Measurements from ENCODE around the gene GUK1. TPM values are rescaled to one million over a fixed set of nuclear protein-coding genes. Genes with fewer than 3 reads are reported as not detected.

GUK1 gene
- polyA plus RNA-seq, 3 donors = 262 to 391 (median 316) TPM

GRCh38 chr1:228156515-228156881 lies 16.4 kb downstream of the GUK1 start:
- Histone ChIP-seq H3K4me1 (ENCODE audit: control insufficient read depth in 1 of 2, insufficient read depth in 2 of 2, low read length in 2 of 2) (no peaks in the 10 kb centered on the region), H3K36me3 (replicated peaks in 1 of 2; ENCODE audit: control insufficient read depth in 1 of 2, insufficient read depth in 2 of 2, low read length in 2 of 2) (no peaks in the 10 kb centered on the region), H3K4me2 (replicated peaks; ENCODE audit: extremely low read depth, low read length, poor library complexity, severe bottlenecking) (no peak overlapping the region), H3K9ac (ENCODE audit: insufficient read depth, low read length, poor library complexity, severe bottlenecking) (no peak overlapping the region), H4K20me1 (ENCODE audit: insufficient read depth, low read length) (no peaks in the 10 kb centered on the region), H3K9me3 (replicated peaks in 1 of 2; ENCODE audit: control insufficient read depth in 1 of 2, insufficient read depth in 1 of 2, low read length in 2 of 2) (no peaks in the 10 kb centered on the region), H3K27me3 (ENCODE audit: control insufficient read depth in 2 of 2, insufficient read depth in 2 of 2, low read length in 2 of 2) (no peaks in the 10 kb centered on the region), H3K27ac (ENCODE audit: low read depth in 1 of 2, low read length in 2 of 2) (no peak overlapping the region), H3K4me3 (replicated peaks in 1 of 3; ENCODE audit: low read depth in 2 of 3, low read length in 3 of 3) (no peak overlapping the region), H3K79me2 (ENCODE audit: insufficient read depth, low read length) (no peaks in the 10 kb centered on the region), H2AFZ (ENCODE audit: insufficient read depth, low read depth, low read length, poor library complexity, severe bottlenecking) (no peak overlapping the region)
- intact Hi-C loops (cut with micrococcal nuclease) = no loop called here
- Mint-ChIP-seq H3K36me3 (no peaks in the 10 kb centered on the region), H3K27ac (no peak overlapping the region), H3K4me3 (no peak overlapping the region), H3K9me3 (no peaks in the 10 kb centered on the region), H3K27me3 (ENCODE audit: low read depth in 3 of 3) (peaks cover 1 to 12% (median 10%) of the 10 kb centered on the region in 3 donors), H3K4me1 (peaks cover 4% of the 10 kb centered on the region)
- TF ChIP-seq, protein P1, sequence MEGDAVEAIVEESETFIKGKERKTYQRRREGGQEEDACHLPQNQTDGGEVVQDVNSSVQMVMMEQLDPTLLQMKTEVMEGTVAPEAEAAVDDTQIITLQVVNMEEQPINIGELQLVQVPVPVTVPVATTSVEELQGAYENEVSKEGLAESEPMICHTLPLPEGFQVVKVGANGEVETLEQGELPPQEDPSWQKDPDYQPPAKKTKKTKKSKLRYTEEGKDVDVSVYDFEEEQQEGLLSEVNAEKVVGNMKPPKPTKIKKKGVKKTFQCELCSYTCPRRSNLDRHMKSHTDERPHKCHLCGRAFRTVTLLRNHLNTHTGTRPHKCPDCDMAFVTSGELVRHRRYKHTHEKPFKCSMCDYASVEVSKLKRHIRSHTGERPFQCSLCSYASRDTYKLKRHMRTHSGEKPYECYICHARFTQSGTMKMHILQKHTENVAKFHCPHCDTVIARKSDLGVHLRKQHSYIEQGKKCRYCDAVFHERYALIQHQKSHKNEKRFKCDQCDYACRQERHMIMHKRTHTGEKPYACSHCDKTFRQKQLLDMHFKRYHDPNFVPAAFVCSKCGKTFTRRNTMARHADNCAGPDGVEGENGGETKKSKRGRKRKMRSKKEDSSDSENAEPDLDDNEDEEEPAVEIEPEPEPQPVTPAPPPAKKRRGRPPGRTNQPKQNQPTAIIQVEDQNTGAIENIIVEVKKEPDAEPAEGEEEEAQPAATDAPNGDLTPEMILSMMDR (IDR thresholded peaks at IDR 0.05) = no peak
- WGBS (ENCODE audit: insufficient coverage) = 2% methylated on average over 7 of the region's 9 CpGs
- DNase-seq = no peak

DNA sequence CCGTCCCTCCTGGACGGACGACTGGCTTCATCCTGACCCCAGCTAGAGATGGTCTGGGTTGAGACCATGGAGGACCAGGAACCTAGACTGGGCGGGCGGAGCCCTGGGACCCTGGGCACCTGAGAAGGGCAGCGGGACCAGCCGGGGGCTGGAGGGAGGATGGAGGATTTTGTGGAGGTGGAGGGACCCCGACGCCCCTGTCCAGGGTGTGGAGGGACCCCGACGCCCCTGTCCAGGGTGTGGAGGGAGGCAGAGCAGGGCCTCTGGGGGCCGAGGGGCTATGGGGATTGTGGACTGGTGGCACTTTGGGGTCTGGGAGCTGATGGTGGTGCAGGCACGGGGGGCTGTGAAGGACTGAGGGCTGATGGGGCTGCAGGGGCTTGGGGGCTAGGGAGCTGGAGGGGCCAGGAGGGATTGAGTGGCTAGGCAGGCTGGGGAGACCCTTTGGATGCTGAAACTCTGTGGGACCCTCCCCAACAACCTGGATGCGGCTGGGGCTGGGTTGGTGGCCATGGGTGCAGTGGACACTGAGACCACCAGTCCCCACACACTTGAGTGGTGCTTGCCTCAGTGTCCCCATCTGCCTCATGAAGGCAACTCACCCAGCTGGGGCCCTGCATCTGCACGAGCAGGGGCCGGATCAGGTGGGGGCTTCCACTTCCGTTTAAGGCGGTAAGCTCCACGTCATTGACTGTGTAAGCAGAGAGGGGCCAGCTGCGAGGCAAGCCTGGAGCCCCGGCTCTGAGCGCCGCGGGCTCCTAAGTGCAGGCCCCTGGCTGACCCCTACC lies 17.1 kb downstream of the GUK1 start:
- Mint-ChIP-seq H3K4me1 (peaks cover 4% of the 10 kb centered on the region), H3K9me3 (no peaks in the 10 kb centered on the region), H3K27me3 (ENCODE audit: low read depth in 3 of 3) (peaks cover 1 to 18% (median 12%) of the 10 kb centered on the region in 3 donors), H3K36me3 (no peaks in the 10 kb centered on the region), H3K4me3 (peak overlapping the region in 1 of 2 donors; percentile 57), H3K27ac (no peak overlapping the region)
- intact Hi-C loops (cut with micrococcal nuclease) = no loop called here
- H3K79me2 ChIP-seq (ENCODE audit: insufficient read depth, low read length) = no peaks in the 10 kb centered on the region
- no peak for DNase-seq
- peaks cover 0 to 4% of the 10 kb centered on the region in 2 donors for H3K27me3 ChIP-seq (ENCODE audit: control insufficient read depth in 2 of 2, insufficient read depth in 2 of 2, low read length in 2 of 2)
- H3K36me3 ChIP-seq (replicated peaks in 1 of 2; ENCODE audit: control insufficient read depth in 1 of 2, insufficient read depth in 2 of 2, low read length in 2 of 2) = no peaks in the 10 kb centered on the region
- 31% methylated on average over 19 of the region's 24 CpGs for WGBS (ENCODE audit: insufficient coverage)
- no peaks in the 10 kb centered on the region for H3K4me1 ChIP-seq (ENCODE audit: control insufficient read depth in 1 of 2, insufficient read depth in 2 of 2, low read length in 2 of 2)
- no peak overlapping the region for H3K4me2 ChIP-seq (replicated peaks; ENCODE audit: extremely low read depth, low read length, poor library complexity, severe bottlenecking)
- no peaks in the 10 kb centered on the region for H3K9me3 ChIP-seq (replicated peaks in 1 of 2; ENCODE audit: control insufficient read depth in 1 of 2, insufficient read depth in 1 of 2, low read length in 2 of 2)
- TF ChIP-seq, protein P1 (IDR thresholded peaks at IDR 0.05) = no peak
- H2AFZ ChIP-seq (ENCODE audit: insufficient read depth, low read depth, low read length, poor library complexity, severe bottlenecking) = no peak overlapping the region
- no peak overlapping the region for H3K27ac ChIP-seq (ENCODE audit: low read depth in 1 of 2, low read length in 2 of 2)
- no peaks in the 10 kb centered on the region for H4K20me1 ChIP-seq (ENCODE audit: insufficient read depth, low read length)
- H3K4me3 ChIP-seq (replicated peaks in 1 of 3; ENCODE audit: low read depth in 2 of 3, low read length in 3 of 3) = no peak overlapping the region
- H3K9ac ChIP-seq (ENCODE audit: insufficient read depth, low read length, poor library complexity, severe bottlenecking) = no peak overlapping the region
